Measurements from ENCODE around the gene MFRP. TPM values are rescaled to one million over a fixed set of nuclear protein-coding genes. Genes with fewer than 3 reads are reported as not detected.

MFRP gene
- total RNA-seq, 1 experiment from 2014 or later: not detected

DNA sequence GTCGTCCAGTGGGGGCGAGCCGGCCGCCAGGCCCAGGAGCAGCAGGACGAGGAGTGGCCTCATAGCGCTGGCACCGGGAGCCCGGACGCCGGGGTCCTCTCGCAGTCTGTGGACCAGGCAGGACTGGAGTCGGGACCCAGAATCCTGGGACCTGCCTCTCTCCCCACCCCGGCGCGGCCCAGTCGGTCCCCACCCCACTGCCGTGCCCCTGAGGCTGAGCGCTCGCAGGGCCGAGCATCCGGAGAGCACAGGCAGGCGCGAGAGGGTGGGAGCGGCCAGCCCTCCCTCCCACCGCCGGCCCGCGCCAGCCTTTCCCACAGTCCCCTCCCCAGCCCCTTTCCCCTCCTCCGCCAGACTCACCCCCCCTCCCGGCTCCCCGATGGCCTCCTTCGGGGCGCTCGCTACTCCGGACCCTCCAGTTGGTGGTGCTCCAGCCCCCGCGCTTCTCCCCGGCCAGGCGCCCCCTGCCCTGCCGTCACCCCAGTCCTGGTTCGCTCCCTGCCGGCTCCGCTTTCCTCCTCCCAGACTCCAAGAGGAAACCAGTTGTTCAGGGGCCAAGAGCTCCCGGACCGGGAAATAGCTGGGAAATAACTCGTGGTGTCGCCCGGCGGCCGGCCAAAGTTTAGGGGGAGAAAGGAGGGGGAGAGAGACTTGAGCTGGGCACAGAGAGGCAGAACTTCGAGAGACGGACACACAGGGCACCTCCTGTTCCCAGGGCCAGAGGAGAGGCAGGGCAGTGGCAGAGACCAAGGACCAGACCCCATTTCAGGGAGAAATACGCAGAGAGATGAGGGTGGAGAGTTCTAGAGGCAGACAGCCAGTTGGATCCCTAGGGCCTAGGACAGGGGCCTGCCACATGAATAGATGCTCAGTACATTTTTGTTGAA, 5.9 kb downstream of the MFRP start, which contains the start of gene C1QTNF5:
Gene C1QTNF5 (minus strand): TSS at position 549 of the 887 bp plus-strand sequence. CDS start 486 bp downstream, at position 63.
- intact Hi-C loops (cut with micrococcal nuclease): no loop called here
- no peaks in the 10 kb centered on the region for H3K9me3 ChIP-seq (ENCODE audit: low read length)
- H3K79me2 ChIP-seq (ENCODE audit: low read length): peaks cover 19% of the 10 kb centered on the region
- H3K27ac ChIP-seq (ENCODE audit: low read length): no peak within 1 kb of the TSS
- peak within 1 kb of the TSS; percentile 83 for H3K4me2 ChIP-seq (ENCODE audit: low read length)
- peak within 1 kb of the TSS; percentile 64 for H3K4me3 ChIP-seq (ENCODE audit: low read length)
- ATAC-seq (peak; percentile 4; the same call in 1 of the 2 replicates), DNase-seq (no peak)
- H3K27me3 ChIP-seq (ENCODE audit: low read length): no peaks in the 10 kb centered on the region
- H3K36me3 ChIP-seq (ENCODE audit: low read depth, low read length): no peaks in the 10 kb centered on the region
- TF ChIP-seq, protein P1, sequence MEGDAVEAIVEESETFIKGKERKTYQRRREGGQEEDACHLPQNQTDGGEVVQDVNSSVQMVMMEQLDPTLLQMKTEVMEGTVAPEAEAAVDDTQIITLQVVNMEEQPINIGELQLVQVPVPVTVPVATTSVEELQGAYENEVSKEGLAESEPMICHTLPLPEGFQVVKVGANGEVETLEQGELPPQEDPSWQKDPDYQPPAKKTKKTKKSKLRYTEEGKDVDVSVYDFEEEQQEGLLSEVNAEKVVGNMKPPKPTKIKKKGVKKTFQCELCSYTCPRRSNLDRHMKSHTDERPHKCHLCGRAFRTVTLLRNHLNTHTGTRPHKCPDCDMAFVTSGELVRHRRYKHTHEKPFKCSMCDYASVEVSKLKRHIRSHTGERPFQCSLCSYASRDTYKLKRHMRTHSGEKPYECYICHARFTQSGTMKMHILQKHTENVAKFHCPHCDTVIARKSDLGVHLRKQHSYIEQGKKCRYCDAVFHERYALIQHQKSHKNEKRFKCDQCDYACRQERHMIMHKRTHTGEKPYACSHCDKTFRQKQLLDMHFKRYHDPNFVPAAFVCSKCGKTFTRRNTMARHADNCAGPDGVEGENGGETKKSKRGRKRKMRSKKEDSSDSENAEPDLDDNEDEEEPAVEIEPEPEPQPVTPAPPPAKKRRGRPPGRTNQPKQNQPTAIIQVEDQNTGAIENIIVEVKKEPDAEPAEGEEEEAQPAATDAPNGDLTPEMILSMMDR (conservative IDR thresholded peaks at IDR 0.05; ENCODE audit: low read depth, low read length): no peak
- TF ChIP-seq EZH2 (IDR thresholded peaks at IDR 0.05; ENCODE audit: low read length, unreplicated experiment): no peak
- TF ChIP-seq EZH2phosphoT487 (IDR thresholded peaks at IDR 0.05; ENCODE audit: borderline replicate concordance, low read length): no peak
- peak within 1 kb of the TSS; percentile 63 for H2AFZ ChIP-seq (ENCODE audit: low read length)
- CTCF ChIA-PET: interaction anchor here (0.6 to 1.2 kb wide), 7 partner anchors 18 to 183 kb away, joined by 3 to 10 read pairs (median 4); partner anchors contain the start of gene USP2
- no peak within 1 kb of the TSS for H3K9ac ChIP-seq (ENCODE audit: low read length)
- BruUV-seq (replicated peaks): no TSS peak
- POLR2A ChIA-PET (ENCODE audit: unreplicated experiment): interaction anchor here (0.6 kb wide), 3 partner anchors 30 to 239 kb away, joined by 3 to 6 read pairs (median 4); partner anchors contain the start of gene DPAGT1
- 0 out of 2 replicates have a peak, but pooled peaks cover 5% of the 10 kb centered on the region for H4K20me1 ChIP-seq (ENCODE audit: low read length)
- peaks cover 30% of the 10 kb centered on the region for H3K4me1 ChIP-seq (ENCODE audit: insufficient read depth, low read length)
- H3K9me2 ChIP-seq (replicated peaks; ENCODE audit: low read length): no peaks in the 10 kb centered on the region
- no peaks in the 10 kb centered on the region for H3F3A ChIP-seq (ENCODE audit: low read length, unreplicated experiment)

DNA sequence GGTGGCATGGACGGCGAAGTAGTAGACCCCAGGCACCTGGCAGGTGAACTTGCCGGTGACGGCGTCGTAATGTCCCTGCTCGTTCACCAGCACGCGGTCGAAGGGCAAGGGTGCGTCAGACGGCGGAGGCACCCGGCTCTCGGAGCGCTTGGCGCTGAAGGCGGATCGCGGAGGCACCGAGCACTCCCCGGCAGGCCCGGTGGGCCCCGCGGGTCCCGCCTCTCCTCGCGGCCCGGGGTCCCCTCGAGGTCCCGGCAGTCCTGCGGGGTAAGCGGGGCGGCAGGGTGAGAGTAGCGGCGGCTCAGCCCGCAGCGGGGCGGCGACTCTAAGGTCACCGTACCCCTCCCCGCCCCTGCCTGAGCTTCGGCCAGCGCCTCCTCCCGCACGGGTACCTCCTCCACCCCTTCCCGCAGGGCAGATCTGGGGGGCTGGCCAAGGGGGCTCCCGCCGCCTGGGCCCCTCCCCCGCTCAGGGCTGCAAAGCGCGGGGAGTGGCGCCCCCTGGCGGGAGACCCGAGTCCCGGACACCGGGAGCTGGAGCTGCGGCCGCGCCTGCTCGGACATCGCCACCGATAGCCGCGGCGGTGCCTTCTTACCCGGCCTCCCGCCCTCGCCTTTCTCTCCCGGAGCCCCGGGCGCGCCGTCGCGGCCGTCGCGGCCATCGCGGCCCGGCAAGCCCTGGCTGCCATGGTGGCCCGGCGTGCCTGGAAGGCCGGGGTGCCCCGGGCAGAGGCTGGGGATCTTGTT, 6.7 kb downstream of the MFRP start:
- Histone ChIP-seq H3K9me3 (ENCODE audit: low read length) (no peaks in the 10 kb centered on the region), H3K4me1 (ENCODE audit: insufficient read depth, low read length) (peaks cover 37% of the 10 kb centered on the region), H3K9me2 (replicated peaks; ENCODE audit: low read length) (no peaks in the 10 kb centered on the region), H3K9ac (ENCODE audit: low read length) (no peak overlapping the region), H4K20me1 (ENCODE audit: low read length) (0 out of 2 replicates have a peak, but pooled peaks cover 5% of the 10 kb centered on the region), H2AFZ (ENCODE audit: low read length) (peak overlapping the region; percentile 63), H3K79me2 (ENCODE audit: low read length) (peaks cover 27% of the 10 kb centered on the region), H3K27ac (ENCODE audit: low read length) (no peak overlapping the region), H3K27me3 (ENCODE audit: low read length) (no peaks in the 10 kb centered on the region), H3F3A (ENCODE audit: low read length, unreplicated experiment) (no peaks in the 10 kb centered on the region), H3K4me3 (ENCODE audit: low read length) (peak overlapping the region; percentile 64), H3K36me3 (ENCODE audit: low read depth, low read length) (no peaks in the 10 kb centered on the region), H3K4me2 (ENCODE audit: low read length) (peak overlapping the region; percentile 83)
- no TSS peak for BruUV-seq (replicated peaks)
- intact Hi-C loops (cut with micrococcal nuclease): no loop called here
- POLR2A ChIA-PET (ENCODE audit: unreplicated experiment): interaction anchor here (0.6 kb wide), 1 partner anchor 39 kb away, joined by 6 read pairs; no protein-coding TSS in a partner anchor
- TF ChIP-seq EZH2 (IDR thresholded peaks at IDR 0.05; ENCODE audit: low read length, unreplicated experiment): no peak
- TF ChIP-seq, protein P1 (conservative IDR thresholded peaks at IDR 0.05; ENCODE audit: low read depth, low read length): peak; percentile 89
- no peak for TF ChIP-seq EZH2phosphoT487 (IDR thresholded peaks at IDR 0.05; ENCODE audit: borderline replicate concordance, low read length)
- DNase-seq: peak; percentile 47
- peak; percentile 29; the same call in 1 of the 2 replicates for ATAC-seq
- CTCF ChIA-PET: interaction anchor here (0.6 to 1.2 kb wide), 7 partner anchors 17 to 184 kb away, joined by 3 to 10 read pairs (median 4); partner anchors contain the start of gene USP2
